NCI-H748 (cell line): ENCODE results near the gene ODF2.
"Not testable (repeated sequence)": the region's sequence is repeated elsewhere in the genome, so short reads cannot be mapped to it uniquely, and the experiment has no call there.

Experiments
- DNase-seq: peaks from one replicate; lab custom pipeline; 2025; ENCODE audit not compliant: unreplicated experiment; lab: John Stamatoyannopoulos, UW

ODF2 gene

DNA sequence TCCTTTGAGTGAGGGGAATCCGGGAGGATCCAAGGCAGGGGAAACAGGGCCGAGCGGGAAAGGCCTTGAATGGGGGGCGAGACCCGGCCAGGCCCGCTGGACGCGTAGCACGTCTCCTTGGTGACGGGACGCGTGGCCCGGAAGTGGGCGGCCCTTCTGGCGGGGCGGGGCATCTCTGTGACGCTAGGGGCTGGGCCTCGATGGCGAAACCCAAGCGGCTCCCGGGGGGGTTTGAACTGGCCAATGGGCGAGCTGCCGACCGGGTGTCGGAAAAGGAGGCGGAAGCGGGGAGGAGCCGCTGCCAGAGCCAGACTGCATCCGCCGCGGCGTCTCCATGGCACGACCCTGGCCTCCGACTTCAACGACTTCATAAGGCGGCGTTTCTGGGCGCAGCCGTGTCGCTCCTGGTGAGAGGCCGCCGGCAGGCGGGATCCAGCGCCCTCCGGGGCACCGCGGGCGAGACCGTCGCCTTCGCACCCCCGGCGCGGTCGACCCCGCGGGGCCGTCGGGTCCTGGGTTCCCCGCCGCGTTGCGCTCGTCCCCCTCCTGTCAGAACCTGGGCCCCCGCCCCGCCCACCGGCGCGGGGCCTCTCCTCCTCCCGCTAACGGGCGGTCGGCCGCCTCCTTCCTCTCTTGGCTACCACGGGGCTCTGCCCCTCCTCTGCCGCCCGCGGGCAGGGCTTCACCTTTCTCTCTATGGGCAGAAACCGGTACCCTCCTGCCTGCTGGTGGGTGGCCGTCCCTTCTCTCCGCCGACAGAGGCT, at the start of gene ODF2:
TSS of gene ODF2 (plus strand) at position 158 of the 764 bp plus-strand sequence. CDS start at position 244, 86 bp downstream.
- peak; percentile 99 for DNase-seq

- DNase-seq, result no peak
These were observed 48.9 kb upstream of the ODF2 start for GRCh38 chr9:128406848-128407391.

- no peak for DNase-seq
These were observed 46.8 kb upstream of the ODF2 start for GRCh38 chr9:128408963-128409431.

DNA sequence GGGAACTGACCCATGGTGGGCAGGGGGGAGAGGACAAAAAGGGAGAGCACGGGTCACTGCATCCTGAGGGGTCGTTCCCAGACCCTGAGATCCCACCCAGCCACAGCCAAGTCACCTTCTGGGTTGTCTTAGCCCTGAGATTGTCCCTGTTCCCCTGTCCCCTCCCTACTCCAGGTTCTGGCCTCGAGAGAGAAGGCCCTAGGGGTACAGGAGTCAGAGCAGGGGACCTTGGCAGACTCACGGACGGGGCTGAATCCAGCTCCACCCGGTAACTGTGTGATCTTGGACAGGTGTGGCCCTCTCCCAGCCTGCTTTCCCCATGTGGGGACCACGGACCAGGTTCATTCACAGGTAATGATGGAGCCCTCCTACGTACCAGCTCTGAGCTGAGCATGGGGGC, 46.4 kb upstream of the ODF2 start:
- DNase-seq, result no peak

GRCh38 chr9:128409978-128410377, 45.8 kb upstream of the ODF2 start:
- DNase-seq, result peak; percentile 13

GRCh38 chr9:128411364-128412119, 44.3 kb upstream of the ODF2 start:
- no peak for DNase-seq

- DNase-seq, result peak; percentile 80
These were observed 43.6 kb upstream of the ODF2 start for GRCh38 chr9:128412120-128412790.

DNA sequence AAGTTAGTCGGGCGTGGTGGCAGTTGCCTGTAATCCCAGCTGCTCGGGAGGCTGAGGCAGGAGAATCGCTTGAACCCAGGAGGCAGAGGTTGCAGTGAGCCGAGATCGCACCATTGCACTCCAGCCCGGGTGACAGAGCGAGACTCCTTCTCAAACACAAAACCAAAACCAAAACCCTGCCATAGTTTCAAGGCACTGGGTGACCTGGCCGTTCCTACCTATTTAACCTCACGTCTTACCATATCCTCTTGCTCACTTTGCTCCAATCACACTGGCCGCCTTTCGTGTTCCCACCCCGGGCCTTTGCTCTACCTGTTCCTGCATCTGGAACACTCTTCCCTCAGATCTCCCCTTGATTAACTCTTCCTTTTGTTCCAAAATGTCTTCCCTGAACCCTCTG, 42.1 kb upstream of the ODF2 start:
- DNase-seq, result not testable (repeated sequence)

- no peak for DNase-seq
These were observed 41.3 kb upstream of the ODF2 start for GRCh38 chr9:128414461-128414860.

- no peak for DNase-seq
These were observed 40.5 kb upstream of the ODF2 start for GRCh38 chr9:128415281-128415680.

GRCh38 chr9:128416014-128416413, 39.8 kb upstream of the ODF2 start:
- no peak for DNase-seq

DNA sequence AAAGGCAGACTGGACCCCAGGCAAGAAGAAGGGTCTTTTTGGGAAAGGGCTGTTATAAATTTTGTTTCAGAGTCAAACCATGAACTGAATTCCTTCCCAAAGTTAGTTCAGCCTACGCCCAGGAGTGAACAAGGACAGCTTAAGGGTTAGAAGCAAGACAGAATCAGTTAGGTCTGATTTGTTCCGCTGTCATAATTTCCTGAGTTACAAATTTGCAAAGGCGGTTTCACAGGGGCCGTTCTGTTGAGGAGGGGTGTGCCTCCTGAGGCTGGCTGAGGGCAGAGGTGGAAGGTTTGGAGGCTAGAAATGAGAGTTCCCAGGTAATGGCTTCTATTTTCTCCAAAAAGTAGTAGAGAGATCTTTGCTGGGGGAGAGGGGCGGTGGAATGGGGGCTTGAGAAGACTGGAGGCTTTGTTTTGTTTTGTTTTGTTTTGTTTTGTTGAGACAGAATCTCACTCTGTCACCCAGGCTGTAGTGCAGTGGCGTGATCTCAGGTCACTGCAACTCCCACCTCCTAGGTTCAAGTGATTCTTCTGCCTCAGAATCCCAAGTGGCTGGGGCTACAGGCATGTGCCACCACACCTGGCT, 39.3 kb upstream of the ODF2 start:
- no peak for DNase-seq

DNA sequence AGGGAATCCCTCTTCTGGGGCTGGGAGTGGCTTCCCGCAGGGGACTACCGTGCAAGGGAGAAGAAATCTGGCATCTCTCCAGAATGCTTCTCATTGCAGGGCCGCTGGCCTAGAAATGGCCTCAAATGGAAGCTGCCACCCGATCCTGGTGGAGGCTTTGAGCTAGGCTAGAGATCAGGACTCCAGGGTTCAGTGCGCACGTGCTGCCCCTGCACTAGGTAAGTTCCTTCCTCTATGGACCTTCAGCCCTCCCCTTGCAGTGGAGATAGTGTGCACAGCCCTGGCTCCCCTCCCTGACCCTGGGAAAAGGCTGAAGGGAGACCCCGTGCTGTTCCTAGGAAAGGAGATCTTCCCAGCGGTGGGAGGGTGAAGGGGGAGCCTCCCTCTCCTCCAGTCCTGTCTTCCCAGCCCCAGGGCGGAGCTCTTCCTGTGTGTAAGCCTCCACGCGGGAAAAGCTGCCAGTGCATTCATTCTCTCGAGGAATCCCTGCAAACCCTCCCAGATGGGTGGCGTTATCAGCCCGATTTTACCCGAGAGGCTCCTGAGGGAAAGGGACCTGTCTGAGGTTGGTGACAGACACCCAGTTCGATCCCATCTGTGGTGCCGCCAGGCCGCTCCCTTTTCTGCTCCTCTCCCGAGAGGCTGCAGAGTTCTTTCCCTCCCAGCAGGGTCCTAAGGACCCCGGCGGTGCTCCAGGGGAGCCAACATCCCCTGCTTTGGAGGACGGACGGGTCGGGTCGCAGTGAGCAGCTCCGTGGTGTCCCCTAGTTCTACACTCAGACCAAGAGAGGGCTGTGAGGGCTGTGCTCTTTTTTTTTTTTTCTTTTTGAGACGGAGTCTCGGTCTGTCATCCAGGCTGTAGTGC, 36.5 kb upstream of the ODF2 start:
- peak; percentile 64 for DNase-seq

GRCh38 chr9:128420060-128420650, 35.7 kb upstream of the ODF2 start:
- peak; percentile 79 for DNase-seq

GRCh38 chr9:128420651-128421481, 34.9 kb upstream of the ODF2 start, which contains the start of gene CERCAM:
CERCAM (plus strand) TSS chr9:128420857; CDS start chr9:128420878, 21 bp downstream.
- peak; percentile 61 for DNase-seq

- DNase-seq, result no peak
These were observed 34.3 kb upstream of the ODF2 start for GRCh38 chr9:128421482-128421996.

GRCh38 chr9:128422022-128422782, 33.6 kb upstream of the ODF2 start:
- not testable (repeated sequence) for DNase-seq

DNA sequence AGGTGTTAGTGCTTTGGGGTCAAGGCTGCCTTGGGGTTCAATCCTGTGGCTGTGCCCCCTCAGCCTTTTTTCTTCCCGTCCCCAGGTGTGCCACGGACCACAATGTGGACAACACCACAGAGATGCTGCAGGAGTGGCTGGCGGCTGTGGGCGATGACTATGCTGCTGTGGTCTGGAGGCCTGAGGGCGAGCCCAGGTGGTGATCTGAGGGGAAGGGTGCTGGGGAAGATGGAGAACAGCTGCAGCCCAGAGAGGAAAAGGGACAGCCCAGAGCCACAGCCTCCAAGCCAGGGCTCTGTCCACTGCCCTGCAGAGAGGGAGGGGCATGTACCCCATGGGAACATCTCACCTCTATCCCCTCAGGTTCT, 33.0 kb upstream of the ODF2 start:
- DNase-seq, result no peak
